IgD-negative memory B cell (primary cell): ENCODE results near the gene CTTNBP2NL. TPM values are rescaled to one million over a fixed set of nuclear protein-coding genes. Genes with fewer than 3 reads are reported as not detected.
"Not testable (repeated sequence)": the region's sequence is repeated elsewhere in the genome, so short reads cannot be mapped to it uniquely, and the experiment has no call there.

Experiments
- H3K27ac Mint-ChIP-seq, 3 donors: one replicate each; pipeline ENCODE4 v1.8.0; 2020 to 2022; ENCODE audit warnings: mild to moderate bottlenecking in 3 of 3, mixed read lengths in 3 of 3, moderate library complexity in 1 of 3
- H3K27me3 Mint-ChIP-seq: one replicate; pipeline ENCODE4 v1.8.0; 2021; ENCODE audit warnings: mixed read lengths
- H3K36me3 Mint-ChIP-seq: one replicate; pipeline ENCODE4 v1.8.0; 2020; ENCODE audit warnings: mild to moderate bottlenecking, mixed read lengths
- H3K4me1 Mint-ChIP-seq, 3 donors: one replicate each; pipeline ENCODE4 v1.8.0; 2020 to 2022; ENCODE audit warnings: mixed read lengths in 3 of 3, mild to moderate bottlenecking in 1 of 3
- H3K4me3 Mint-ChIP-seq, 4 donors: one replicate each; pipeline ENCODE4 v1.8.0; 2020 to 2022; ENCODE audit warnings: mild to moderate bottlenecking in 4 of 4, mixed read lengths in 4 of 4, moderate library complexity in 3 of 4
- H3K9me3 Mint-ChIP-seq, 3 donors: one replicate each; pipeline ENCODE4 v1.8.0; 2020 to 2021; ENCODE audit warnings: mixed read lengths in 3 of 3, mild to moderate bottlenecking in 1 of 3
- polyA plus RNA-seq: library from polyadenylated mRNA; unstranded; fragments of 300-500 nt; fragmentation: Illumina TruSeq; gene quantifications from one replicate; pipeline ENCODE4 v1.2.3, GENCODE V29; 2021

Gene CTTNBP2NL
- polyA plus RNA-seq, 1 donor from 2014 or later = 0.76 TPM

GRCh38 chr1:112487686-112488085 lies 91.7 kb downstream of the CTTNBP2NL start:
- H3K4me3 Mint-ChIP-seq, H3K9me3 Mint-ChIP-seq, H3K4me1 Mint-ChIP-seq, H3K36me3 Mint-ChIP-seq, H3K27ac Mint-ChIP-seq, H3K27me3 Mint-ChIP-seq: not testable (repeated sequence)

DNA sequence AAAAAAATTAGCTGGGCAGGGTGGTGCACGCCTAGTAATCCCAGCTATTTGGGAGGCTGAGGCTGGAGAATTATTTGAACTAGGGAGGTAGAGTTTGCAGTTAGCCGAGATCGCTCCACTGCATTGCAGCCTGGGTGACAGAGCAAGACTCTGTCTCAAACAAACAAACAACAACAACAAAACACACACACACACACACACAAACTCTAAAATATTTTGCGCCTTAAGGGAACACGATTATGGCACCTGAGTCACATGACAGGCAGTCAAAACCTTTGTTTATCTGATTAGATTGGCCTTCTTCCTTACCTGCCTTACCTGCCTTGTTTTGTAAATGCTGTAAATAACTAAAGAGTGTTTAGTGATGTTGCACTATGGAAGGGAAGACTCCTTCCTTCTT lies 92.1 kb downstream of the CTTNBP2NL start:
- Mint-ChIP-seq H3K4me1 (no peaks in the 10 kb centered on the region), H3K9me3 (no peaks in the 10 kb centered on the region), H3K36me3 (peaks cover 5% of the 10 kb centered on the region), H3K27me3 (peaks cover 8% of the 10 kb centered on the region), H3K4me3 (no peak overlapping the region), H3K27ac (no peak overlapping the region)

DNA sequence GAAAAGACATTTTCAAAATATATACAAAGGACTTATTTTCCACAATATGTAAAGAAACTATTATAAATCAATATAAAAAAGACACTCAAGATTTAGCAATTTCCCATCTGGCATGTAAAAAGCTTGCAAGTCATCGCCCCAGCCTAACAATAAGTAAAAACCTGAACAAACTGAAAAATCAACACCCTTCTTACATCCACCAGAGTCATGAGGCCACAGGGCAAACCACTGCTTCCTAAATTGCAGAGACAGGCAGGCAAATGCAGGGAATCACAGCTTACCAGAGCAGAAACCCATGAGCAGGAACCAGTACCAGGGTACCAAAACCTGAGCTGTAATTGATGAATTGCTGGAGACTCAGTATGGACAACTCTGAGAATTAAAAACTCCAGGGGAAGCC lies 96.1 kb downstream of the CTTNBP2NL start:
- Mint-ChIP-seq H3K4me1 (peaks cover 0 to 2% (median 0%) of the 10 kb centered on the region in 3 donors), H3K9me3 (no peaks in the 10 kb centered on the region), H3K36me3 (peaks cover 3% of the 10 kb centered on the region), H3K27ac (no peak overlapping the region), H3K27me3 (peaks cover 8% of the 10 kb centered on the region), H3K4me3 (no peak overlapping the region)

- H3K27ac Mint-ChIP-seq = no peak overlapping the region
- H3K4me3 Mint-ChIP-seq = no peak overlapping the region
- H3K27me3 Mint-ChIP-seq = peaks cover 8% of the 10 kb centered on the region
- H3K36me3 Mint-ChIP-seq = peaks cover 3% of the 10 kb centered on the region
- H3K9me3 Mint-ChIP-seq = no peaks in the 10 kb centered on the region
- peaks cover 0 to 2% (median 0%) of the 10 kb centered on the region in 3 donors for H3K4me1 Mint-ChIP-seq
These were observed 97.3 kb downstream of the CTTNBP2NL start for GRCh38 chr1:112493351-112493750.

- H3K27me3 Mint-ChIP-seq = peaks cover 19% of the 10 kb centered on the region
These were observed 100.3 kb downstream of the CTTNBP2NL start for GRCh38 chr1:112496290-112496689.

GRCh38 chr1:112501810-112502641 lies 106.0 kb downstream of the CTTNBP2NL start:
- peak overlapping the region; percentile 58 to 88 (median 76) for H3K4me3 Mint-ChIP-seq
- H3K9me3 Mint-ChIP-seq = no peaks in the 10 kb centered on the region
- no peaks in the 10 kb centered on the region for H3K36me3 Mint-ChIP-seq
- H3K4me1 Mint-ChIP-seq = peaks cover 0 to 21% (median 10%) of the 10 kb centered on the region in 3 donors
- H3K27ac Mint-ChIP-seq = no peak overlapping the region
- H3K27me3 Mint-ChIP-seq = peaks cover 32% of the 10 kb centered on the region

More at GRCh38 chr1:112496290-112496689, 100.3 kb downstream of the CTTNBP2NL start:
- Mint-ChIP-seq H3K4me1 (peaks cover 0 to 2% (median 0%) of the 10 kb centered on the region in 3 donors), H3K9me3 (no peaks in the 10 kb centered on the region), H3K36me3 (no peaks in the 10 kb centered on the region), H3K4me3 (no peak overlapping the region), H3K27ac (no peak overlapping the region)

GRCh38 chr1:112502826-112503225 lies 106.8 kb downstream of the CTTNBP2NL start:
- peaks cover 0 to 24% (median 12%) of the 10 kb centered on the region in 3 donors for H3K4me1 Mint-ChIP-seq
- peaks cover 34% of the 10 kb centered on the region for H3K27me3 Mint-ChIP-seq
- no peaks in the 10 kb centered on the region for H3K36me3 Mint-ChIP-seq
- H3K27ac Mint-ChIP-seq = no peak overlapping the region
- peak overlapping the region; percentile 14 to 70 (median 59) for H3K4me3 Mint-ChIP-seq
- H3K9me3 Mint-ChIP-seq = no peaks in the 10 kb centered on the region

- H3K9me3 Mint-ChIP-seq = no peaks in the 10 kb centered on the region
- peaks cover 31% of the 10 kb centered on the region for H3K27me3 Mint-ChIP-seq
- peak overlapping the region in 1 of 4 donors; percentile 2 for H3K4me3 Mint-ChIP-seq
- H3K27ac Mint-ChIP-seq = no peak overlapping the region
- no peaks in the 10 kb centered on the region for H3K36me3 Mint-ChIP-seq
- H3K4me1 Mint-ChIP-seq = peaks cover 0 to 24% (median 14%) of the 10 kb centered on the region in 3 donors
These were observed 108.1 kb downstream of the CTTNBP2NL start for GRCh38 chr1:112504001-112504660.

DNA sequence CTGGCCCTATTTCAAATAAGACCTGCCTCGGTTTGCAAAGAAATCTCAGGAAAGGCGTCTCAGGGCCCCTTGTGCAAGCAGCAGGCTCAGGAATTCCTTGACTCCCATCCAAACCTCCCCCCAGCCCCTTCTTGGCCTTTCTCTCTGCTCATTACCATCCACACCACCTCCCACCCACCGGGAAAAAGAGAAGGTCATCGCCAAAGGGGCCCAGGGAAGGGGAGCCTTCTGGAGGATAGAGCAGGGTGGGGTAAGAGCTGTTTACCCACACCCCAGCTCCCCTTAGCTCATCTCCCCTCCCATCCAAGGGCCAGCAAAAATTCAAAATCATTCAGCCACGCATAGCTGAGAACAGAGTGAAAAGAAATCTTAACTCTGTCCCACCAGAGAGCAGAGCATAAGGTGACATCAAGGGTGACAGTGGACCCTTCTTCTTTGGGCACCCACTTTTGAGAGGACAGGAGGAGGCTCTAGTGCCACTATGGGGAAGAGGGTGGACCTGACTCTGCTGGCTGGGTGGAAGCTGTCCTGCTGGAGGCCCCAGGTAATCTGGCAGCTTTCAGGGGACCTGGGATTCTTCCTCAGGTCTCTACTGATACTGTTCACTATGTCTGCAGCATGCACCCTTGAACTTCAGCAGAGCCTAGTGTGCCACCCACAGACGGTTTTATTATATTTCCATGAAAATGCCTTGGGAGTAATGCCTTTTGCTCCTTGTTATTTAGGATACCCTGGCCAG lies 108.8 kb downstream of the CTTNBP2NL start:
- H3K4me1 Mint-ChIP-seq = peaks cover 0 to 24% (median 14%) of the 10 kb centered on the region in 3 donors

GRCh38 chr1:112505400-112505785 lies 109.4 kb downstream of the CTTNBP2NL start:
- Mint-ChIP-seq H3K27ac (no peak overlapping the region), H3K9me3 (no peaks in the 10 kb centered on the region), H3K4me3 (peak overlapping the region in 3 of 4 donors; percentile 24 to 72 (median 50)), H3K27me3 (peaks cover 29% of the 10 kb centered on the region), H3K36me3 (no peaks in the 10 kb centered on the region), H3K4me1 (peaks cover 0 to 24% (median 16%) of the 10 kb centered on the region in 3 donors)

More for the DNA sequence above, 108.8 kb downstream of the CTTNBP2NL start:
- no peaks in the 10 kb centered on the region for H3K36me3 Mint-ChIP-seq
- peak overlapping the region in 2 of 4 donors; percentile 24 to 50 for H3K4me3 Mint-ChIP-seq
- peaks cover 28% of the 10 kb centered on the region for H3K27me3 Mint-ChIP-seq
- no peak overlapping the region for H3K27ac Mint-ChIP-seq
- no peaks in the 10 kb centered on the region for H3K9me3 Mint-ChIP-seq

DNA sequence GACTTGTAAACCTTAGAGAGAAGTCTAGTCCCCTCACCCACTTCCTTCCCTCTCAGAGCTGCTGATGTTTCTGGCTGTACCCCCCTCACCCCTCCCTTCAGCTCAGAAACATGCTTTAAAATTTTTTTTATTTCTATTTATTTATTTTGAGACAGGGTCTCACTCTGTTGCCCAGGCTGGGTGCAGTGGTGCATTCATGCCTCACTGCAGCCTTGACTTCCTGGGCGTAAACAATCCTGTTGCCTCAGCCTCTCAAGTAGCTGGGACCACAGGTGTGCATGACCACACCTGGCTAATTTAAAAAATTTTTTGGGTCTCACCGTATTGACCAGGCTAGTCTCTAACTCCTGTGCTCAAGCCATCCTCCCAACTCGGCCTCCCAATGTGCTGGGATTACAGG lies 109.9 kb downstream of the CTTNBP2NL start:
- Mint-ChIP-seq H3K4me3 (peak overlapping the region in 3 of 4 donors; percentile 59 to 86 (median 78)), H3K9me3 (no peaks in the 10 kb centered on the region), H3K36me3 (no peaks in the 10 kb centered on the region), H3K27me3 (peaks cover 29% of the 10 kb centered on the region), H3K4me1 (peaks cover 0 to 24% (median 16%) of the 10 kb centered on the region in 3 donors), H3K27ac (no peak overlapping the region)

- H3K4me1 Mint-ChIP-seq = peaks cover 0 to 24% (median 16%) of the 10 kb centered on the region in 3 donors
- peaks cover 26% of the 10 kb centered on the region for H3K27me3 Mint-ChIP-seq
- no peaks in the 10 kb centered on the region for H3K9me3 Mint-ChIP-seq
- H3K4me3 Mint-ChIP-seq = peak overlapping the region in 3 of 4 donors; percentile 59 to 86 (median 78)
- no peaks in the 10 kb centered on the region for H3K36me3 Mint-ChIP-seq
- no peak overlapping the region for H3K27ac Mint-ChIP-seq
These were observed 110.3 kb downstream of the CTTNBP2NL start for GRCh38 chr1:112506306-112506705.

- H3K27me3 Mint-ChIP-seq = peaks cover 21% of the 10 kb centered on the region
- no peaks in the 10 kb centered on the region for H3K36me3 Mint-ChIP-seq
- H3K4me1 Mint-ChIP-seq = peaks cover 0 to 21% (median 16%) of the 10 kb centered on the region in 3 donors
- H3K27ac Mint-ChIP-seq = peak overlapping the region in 1 of 3 donors; percentile 24
- no peaks in the 10 kb centered on the region for H3K9me3 Mint-ChIP-seq
- peak overlapping the region in 2 of 4 donors; percentile 70 to 86 for H3K4me3 Mint-ChIP-seq
These were observed 110.7 kb downstream of the CTTNBP2NL start for GRCh38 chr1:112506731-112507130.

DNA sequence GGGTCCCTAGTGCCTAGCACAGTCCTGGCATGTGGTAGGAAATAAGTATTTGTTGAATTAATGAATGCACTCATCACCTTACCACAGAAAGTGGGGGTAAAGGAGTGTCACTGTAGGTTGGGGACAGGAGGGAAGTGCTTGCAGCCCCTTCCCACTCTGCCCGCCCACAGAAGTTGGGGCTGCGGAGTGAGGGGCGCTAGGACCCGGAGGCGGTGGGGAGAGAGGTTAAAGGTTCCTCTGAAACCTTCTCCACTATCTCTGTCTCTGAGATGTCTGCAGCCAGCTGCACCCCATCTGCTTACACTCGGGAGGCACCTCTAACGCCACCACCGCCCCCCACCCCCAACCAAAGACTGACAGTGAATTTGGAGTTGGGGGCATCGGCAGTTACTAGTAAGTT lies 111.3 kb downstream of the CTTNBP2NL start:
- Mint-ChIP-seq H3K36me3 (no peaks in the 10 kb centered on the region), H3K27ac (peak overlapping the region in 1 of 3 donors; percentile 41), H3K27me3 (peaks cover 19% of the 10 kb centered on the region), H3K4me1 (peaks cover 0 to 19% (median 16%) of the 10 kb centered on the region in 3 donors), H3K4me3 (peak overlapping the region in 3 of 4 donors; percentile 81 to 90 (median 86)), H3K9me3 (no peaks in the 10 kb centered on the region)

- no peak overlapping the region for H3K27ac Mint-ChIP-seq
- H3K27me3 Mint-ChIP-seq = peaks cover 13% of the 10 kb centered on the region
- peak overlapping the region; percentile 81 to 93 (median 88) for H3K4me3 Mint-ChIP-seq
- no peaks in the 10 kb centered on the region for H3K9me3 Mint-ChIP-seq
- H3K4me1 Mint-ChIP-seq = peaks cover 0 to 15% (median 13%) of the 10 kb centered on the region in 3 donors
- H3K36me3 Mint-ChIP-seq = no peaks in the 10 kb centered on the region
These were observed 111.9 kb downstream of the CTTNBP2NL start for GRCh38 chr1:112507921-112508277.
